Measurements from ENCODE around the gene CSF2.
"Not testable (repeated sequence)": the region's sequence is repeated elsewhere in the genome, so short reads cannot be mapped to it uniquely, and the experiment has no call there.

Gene CSF2

DNA sequence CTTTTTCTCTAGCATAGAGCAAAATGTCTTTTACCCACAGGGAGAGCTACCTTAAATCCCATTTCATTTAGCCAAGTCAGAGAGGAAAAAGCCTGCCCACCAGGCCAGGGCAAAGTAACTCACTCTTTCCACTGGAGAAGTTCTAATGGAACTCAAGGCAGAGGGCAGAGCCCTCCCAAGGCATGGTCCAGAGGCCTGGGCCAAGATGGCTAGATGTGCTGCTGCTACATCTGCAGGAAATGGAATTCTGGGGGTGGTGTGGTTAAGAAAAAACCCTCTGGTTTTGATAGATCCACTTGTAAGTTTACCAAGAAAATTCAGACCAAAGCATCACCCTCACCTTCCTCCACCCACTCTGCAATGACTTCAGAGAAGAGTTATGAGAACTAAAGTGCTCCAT lies 37.3 kb downstream of the CSF2 start:
- DNase-seq (ENCODE audit: low read depth): no peak

DNA sequence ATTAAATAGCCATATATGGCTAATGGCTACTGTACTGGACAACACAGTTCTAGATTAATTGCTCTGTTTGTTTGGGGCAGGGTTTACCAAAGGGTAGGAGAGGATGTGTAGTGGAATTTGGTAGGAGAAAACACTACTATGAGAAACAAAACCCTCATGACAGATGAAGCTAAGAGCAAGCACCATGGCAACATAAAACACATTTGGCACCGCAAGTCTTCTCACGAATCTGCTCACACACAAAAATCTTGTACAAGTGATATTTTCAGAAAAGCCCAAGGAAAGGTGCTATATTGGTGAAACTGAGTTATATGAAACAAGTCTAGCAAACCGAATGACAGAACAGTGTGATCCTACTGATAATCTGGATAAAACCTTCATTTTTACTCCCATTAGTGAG lies 38.5 kb downstream of the CSF2 start:
- DNase-seq (ENCODE audit: low read depth): no peak

DNA sequence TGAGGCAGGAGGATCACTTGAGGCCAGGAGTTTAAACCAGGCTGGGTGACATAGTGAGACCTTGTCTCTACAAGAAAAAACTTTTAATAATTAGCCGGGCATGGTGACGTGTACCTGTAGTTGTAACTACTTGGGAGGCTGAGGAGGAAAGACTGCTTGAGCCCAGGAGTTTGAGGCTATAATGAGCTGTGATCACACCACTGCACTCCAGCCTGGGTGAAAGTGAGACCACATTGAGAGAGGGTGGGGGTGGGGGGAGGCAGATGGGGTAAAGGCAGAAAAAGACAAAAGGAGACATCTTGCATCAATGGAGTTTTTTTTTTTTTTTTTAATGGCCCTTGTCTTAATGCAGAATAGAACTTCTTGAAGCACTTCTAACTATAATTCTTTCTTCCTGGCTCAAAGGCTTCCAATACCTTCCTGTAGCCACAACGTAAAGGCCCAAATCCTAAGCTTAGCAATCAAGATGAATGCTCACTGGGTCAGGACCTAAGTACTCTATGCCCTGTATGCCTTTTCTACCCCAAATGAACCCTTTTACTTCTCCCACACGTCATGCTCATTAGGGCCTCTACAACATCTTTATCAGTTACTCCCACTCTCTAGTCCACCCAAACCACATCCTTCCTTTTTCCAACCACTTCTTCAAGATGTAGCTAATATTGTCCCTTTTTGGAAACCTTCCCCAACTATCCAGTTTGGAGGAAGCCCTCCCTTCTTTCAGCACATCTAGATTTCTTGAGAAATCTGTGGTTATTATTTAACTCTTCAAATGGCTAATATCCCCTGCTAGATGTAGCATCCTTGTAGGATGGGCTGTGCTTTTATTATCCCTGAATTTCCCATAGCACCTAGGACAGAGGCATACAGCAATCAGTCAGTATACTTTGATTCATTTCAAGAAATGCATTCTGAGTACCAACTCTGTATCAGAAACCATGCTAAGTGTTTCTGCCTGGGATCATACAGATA lies 40.8 kb downstream of the CSF2 start:
- DNase-seq (ENCODE audit: low read depth): no peak

DNA sequence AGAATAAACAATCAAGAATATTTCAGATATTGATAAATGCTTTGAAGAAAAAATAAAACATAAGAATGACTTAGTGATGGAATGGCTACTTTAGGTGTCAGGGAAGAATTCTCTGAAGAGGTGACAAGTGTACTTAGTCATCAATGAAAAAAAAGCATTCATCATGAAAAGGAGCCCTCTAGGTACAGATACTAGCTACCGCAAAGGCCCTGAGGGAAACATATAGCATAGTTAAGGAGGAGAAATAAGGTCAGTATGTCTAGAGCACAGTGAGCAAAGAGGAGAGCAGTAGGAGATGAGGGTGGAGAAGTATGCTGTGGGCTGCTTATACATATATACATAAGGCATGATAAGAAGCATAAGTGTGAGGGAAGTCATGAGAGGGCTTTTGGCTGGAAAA lies 41.8 kb downstream of the CSF2 start:
- DNase-seq (ENCODE audit: low read depth): no peak

DNA sequence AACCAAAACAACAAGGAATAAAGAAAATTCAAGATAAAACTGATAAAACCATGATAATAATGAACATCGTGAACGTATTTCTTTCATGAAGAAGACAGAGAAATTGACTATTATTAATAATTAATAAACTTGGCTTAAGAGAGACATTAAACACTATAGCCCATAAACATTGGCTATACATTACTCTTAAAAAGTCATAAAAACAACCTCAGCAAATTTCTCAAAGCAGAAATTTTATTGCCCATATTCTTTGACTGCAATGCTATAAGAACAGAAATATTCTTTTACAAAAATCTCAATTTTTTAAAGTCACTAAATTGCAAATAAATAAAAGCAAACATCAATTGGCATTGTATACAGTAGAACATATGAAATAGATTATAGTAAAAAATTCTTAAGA lies 42.5 kb downstream of the CSF2 start:
- no peak for DNase-seq (ENCODE audit: low read depth)

DNA sequence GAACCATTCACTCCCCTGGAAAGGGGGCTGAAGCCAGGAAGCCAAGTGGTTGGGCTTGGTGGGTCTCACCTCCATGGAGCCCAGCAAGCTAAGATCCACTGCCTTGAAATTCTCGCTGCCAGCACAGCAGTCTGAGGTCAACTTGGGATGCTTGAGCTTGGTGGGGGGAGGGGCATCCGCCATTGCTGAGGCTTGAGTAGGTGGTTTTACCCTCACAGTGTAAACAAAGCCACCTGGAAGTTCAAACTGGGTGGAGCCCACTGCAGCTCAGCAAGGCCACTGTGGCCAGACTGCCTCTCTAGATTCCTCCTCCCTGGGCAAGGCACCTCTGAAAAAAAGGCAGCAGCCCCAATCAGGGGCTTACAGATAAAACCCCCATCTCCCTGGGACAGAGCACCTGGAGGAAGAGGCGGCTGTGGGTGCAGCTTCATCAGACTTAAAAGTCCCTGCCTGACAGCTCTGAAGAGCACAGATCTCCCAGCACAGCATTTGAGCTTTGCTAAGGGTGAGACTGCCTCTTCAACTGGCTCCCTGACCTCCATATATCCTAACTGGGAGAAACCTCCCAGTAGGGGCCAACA lies 43.4 kb downstream of the CSF2 start:
- DNase-seq (ENCODE audit: low read depth): not testable (repeated sequence)

DNA sequence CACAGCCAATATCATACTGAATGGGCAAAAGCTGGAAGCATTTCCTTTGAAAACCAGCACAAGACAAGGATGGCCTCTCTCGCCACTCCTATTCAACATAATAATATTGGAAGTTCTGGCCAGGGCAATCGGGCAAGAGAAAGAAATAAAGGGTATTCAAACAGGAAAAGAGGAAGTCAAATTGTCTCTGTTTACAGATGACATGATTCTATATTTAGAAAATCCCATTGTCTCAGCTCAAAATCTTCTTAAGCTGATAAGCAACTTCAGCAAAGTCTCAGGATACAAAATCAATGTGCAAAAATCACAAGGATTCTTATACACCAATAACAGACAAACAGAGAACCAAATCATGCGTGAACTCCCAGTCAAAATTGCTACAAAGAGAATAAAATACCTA lies 47.1 kb downstream of the CSF2 start:
- DNase-seq (ENCODE audit: low read depth): not testable (repeated sequence)

DNA sequence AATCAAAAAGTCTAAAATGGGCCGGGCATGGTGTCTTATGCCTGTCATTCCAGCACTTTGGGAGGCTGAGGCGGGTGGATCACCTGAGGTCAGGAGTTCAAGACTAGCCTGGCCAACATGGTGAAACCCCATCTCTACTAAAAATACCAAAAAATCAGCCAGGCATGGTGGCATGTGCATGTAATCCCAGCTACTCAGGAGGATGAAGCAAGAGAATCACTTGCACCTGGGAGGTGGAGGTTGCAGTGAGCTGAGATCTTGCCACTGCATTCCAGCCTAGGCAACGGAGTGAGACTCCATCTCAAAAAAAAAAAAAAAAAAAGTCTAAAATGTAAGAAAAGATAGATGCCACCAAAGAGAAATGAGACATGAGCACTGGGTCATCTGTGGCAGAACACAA lies 49.4 kb downstream of the CSF2 start:
- DNase-seq (ENCODE audit: low read depth): not testable (repeated sequence)

DNA sequence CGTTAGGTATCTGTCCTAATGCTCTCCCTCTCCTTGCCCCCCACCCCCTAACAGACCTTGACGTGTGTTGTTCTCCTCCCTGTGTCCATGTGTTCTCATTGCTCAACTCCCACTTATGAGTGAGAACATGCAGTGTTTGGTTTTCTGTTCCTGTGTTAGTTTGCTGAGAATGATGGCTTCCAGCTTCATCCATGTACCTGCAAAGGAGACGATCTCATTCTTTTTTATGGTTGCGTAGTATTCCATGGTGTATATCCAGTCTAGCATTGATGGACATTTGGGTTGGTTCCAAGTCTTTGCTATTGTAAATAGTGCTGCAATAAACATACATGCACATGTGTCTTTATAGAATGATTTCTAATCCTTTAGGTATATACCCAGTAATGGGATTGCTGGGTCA lies 50.0 kb downstream of the CSF2 start:
- not testable (repeated sequence) for DNase-seq (ENCODE audit: low read depth)

Data from activated T-helper 9 cell treated with anti-CD3 and anti-CD28 coated beads, Interleukin-2, amount 50 U/mL, for 16 hours (primary cell).